Tibial nerve (tissue), 4 donors: ENCODE data around the gene VRK3.

Experiments
- EP300 ChIP-seq, 2 donors: sonication (generic); formaldehyde crosslinking; IDR thresholded peaks; one replicate each; pipeline ENCODE4 v1.6.1; 2017; ENCODE audit warnings: antibody characterized with exemption in 2 of 2, mild to moderate bottlenecking in 1 of 2
- POLR2A ChIP-seq, 2 donors: fragments of 450-650 bp; IDR thresholded peaks; one replicate each; pipeline ENCODE4 v1.6.1; 2017; ENCODE audit warnings: antibody characterized with exemption in 2 of 2, mild to moderate bottlenecking in 2 of 2, moderate library complexity in 2 of 2
- TF ChIP-seq, protein P1 (sequence below), 5 experiments: fragments of 200-600 bp in 3 of 5; fragments of 450-650 bp in 2 of 5; sonication (generic) in 3 of 5; IDR thresholded peaks; one replicate each; pipeline ENCODE4 v1.5.1; 2016 to 2019; ENCODE audit warnings: antibody characterized with exemption in 5 of 5, mild to moderate bottlenecking in 3 of 5, moderate library complexity in 2 of 5

- TF ChIP-seq, protein P1, sequence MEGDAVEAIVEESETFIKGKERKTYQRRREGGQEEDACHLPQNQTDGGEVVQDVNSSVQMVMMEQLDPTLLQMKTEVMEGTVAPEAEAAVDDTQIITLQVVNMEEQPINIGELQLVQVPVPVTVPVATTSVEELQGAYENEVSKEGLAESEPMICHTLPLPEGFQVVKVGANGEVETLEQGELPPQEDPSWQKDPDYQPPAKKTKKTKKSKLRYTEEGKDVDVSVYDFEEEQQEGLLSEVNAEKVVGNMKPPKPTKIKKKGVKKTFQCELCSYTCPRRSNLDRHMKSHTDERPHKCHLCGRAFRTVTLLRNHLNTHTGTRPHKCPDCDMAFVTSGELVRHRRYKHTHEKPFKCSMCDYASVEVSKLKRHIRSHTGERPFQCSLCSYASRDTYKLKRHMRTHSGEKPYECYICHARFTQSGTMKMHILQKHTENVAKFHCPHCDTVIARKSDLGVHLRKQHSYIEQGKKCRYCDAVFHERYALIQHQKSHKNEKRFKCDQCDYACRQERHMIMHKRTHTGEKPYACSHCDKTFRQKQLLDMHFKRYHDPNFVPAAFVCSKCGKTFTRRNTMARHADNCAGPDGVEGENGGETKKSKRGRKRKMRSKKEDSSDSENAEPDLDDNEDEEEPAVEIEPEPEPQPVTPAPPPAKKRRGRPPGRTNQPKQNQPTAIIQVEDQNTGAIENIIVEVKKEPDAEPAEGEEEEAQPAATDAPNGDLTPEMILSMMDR (IDR thresholded peaks at IDR 0.05) = no peak
- TF ChIP-seq POLR2A (IDR thresholded peaks at IDR 0.05) (no peak), EP300 (IDR thresholded peaks at IDR 0.05) (no peak)
Observed at GRCh38 chr19:49950590-49950948, 74.6 kb downstream of the VRK3 start.
